GM18873 (cell line): ENCODE results near the gene CYRIA.

Source experiments
- ATAC-seq: cut with Tn5 transposase; IDR thresholded peaks from one replicate; pipeline ENCODE4 v1.9.1; 2021; ENCODE audit warnings: mild to moderate bottlenecking, moderate library complexity, moderate number of reproducible peaks; ENCODE audit not compliant: unreplicated experiment, low FRiP score

The CYRIA gene

GRCh38 chr2:16665748-16666448 is at the start of gene CYRIA:
Gene CYRIA (minus strand): TSS chr2:16665834. CDS start chr2:16588119, 77,715 bp downstream.
- no peak for ATAC-seq

DNA sequence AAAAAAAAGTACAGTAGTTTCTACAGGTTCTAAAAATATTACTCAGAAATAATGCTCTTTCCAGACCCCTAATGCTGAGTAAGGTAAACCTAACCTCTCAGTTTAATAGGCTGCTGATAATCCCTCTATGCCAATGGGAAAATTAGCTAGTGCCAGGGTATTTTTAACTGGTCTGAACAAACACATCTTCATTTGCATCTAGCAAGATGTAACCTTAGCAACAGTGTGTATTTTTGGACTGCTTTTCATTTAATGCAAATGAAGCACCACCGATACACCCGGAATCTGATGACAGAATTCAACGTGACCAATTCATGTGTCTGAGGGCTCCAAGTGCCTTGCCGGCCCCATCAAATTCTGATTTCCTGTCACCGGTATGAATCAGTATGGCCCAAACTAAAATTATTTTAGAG is 47.4 kb upstream of the CYRIA start:
- ATAC-seq: no peak

- no peak for ATAC-seq
Observed at GRCh38 chr2:16709769-16710168, 44.1 kb upstream of the CYRIA start.

GRCh38 chr2:16708173-16708572 is 42.5 kb upstream of the CYRIA start:
- ATAC-seq: no peak

GRCh38 chr2:16707014-16707623 is 41.5 kb upstream of the CYRIA start:
- ATAC-seq: no peak

DNA sequence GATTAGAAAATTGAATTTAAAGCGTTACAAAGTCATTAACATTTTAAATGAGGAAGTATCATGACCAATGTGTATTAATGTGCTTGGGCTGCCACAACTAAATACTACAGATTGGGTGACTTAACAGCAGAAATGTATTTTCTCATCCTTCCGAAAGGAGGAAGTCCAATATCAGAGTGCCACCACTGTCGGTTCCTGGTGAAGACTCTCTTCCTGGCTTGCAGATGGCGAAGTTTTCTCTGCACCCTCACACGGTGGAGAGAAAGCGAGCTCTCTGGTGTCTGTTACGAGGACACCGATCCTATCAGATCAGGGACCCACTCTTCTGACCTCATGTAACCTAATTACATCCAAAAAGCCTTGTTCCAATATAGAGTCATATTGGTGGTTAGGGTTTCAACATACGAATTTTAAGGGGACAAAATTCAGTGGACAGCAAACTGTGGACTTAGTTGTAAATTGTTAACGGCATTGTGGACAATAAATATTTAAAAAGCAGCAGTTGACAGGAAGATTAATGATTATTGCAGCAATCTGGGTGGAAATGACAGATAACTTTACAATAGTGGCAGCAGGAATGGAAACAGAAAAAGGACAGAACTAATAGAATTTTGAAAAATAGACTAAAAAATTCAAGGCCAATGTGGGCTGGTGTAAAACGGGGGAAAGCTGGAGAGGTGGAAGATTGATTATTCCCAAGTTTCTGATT is 35.1 kb upstream of the CYRIA start:
- ATAC-seq: no peak

DNA sequence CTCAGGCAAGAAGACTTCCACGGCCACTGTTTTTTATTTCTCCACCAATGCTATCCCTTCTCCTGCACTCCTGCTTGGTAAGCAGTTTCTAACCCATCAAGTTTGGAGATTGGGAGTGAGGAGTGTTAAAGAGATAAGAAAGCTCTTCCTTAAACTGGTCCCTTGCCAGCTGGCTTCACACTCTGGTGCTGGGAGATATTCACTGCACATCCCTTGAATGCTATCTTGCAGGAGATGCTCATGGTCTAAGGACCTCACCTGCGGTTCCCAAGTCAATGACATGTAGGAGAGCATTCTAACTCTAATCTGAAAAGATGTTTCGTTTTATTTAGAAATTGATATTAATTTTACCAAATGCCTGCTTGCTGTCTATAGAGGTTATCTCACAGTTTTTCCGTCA is 28.2 kb upstream of the CYRIA start:
- ATAC-seq: no peak

GRCh38 chr2:16691261-16691660 is 25.6 kb upstream of the CYRIA start:
- ATAC-seq: no peak

DNA sequence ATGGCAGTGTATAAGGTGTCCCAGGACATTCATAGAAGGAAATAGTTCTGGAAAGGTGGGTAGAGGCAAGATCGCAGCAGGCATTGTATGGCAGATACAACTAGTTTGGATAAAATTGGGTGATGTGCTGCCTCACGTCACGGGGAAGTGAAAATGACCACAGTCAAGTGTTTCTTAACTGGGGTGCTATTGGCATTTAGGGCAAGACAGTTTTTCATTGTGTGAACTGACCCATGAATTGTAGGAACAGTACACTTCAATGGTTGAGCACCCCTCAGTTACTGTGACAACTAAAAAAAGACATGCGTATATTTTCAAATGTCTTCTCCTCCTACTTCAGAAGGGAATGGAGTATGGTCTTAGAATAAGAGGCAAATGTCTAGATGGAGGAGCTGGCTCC is 22.3 kb upstream of the CYRIA start:
- no peak for ATAC-seq

DNA sequence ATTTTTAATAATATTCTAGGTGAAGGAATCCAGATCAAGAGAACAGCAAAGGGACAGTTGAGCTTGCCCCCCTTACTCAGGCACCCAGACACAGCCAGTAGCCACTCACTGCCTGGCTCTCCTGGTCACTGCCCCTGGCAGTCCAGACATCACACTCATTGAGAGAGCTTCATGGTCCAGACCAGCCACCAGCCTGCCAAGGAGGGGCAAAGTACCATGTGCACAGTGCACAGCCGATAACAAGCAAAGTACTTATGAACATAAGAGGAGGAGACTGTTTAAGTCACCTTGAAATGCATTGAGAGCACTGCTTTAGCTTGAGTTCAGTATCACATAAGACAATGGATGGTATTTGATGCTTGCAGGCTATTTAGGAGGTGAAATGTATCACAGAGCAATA is 21.6 kb upstream of the CYRIA start:
- no peak for ATAC-seq

GRCh38 chr2:16686641-16687040 is 21.0 kb upstream of the CYRIA start:
- ATAC-seq: no peak

GRCh38 chr2:16685340-16685715 is 19.7 kb upstream of the CYRIA start:
- ATAC-seq: no peak

DNA sequence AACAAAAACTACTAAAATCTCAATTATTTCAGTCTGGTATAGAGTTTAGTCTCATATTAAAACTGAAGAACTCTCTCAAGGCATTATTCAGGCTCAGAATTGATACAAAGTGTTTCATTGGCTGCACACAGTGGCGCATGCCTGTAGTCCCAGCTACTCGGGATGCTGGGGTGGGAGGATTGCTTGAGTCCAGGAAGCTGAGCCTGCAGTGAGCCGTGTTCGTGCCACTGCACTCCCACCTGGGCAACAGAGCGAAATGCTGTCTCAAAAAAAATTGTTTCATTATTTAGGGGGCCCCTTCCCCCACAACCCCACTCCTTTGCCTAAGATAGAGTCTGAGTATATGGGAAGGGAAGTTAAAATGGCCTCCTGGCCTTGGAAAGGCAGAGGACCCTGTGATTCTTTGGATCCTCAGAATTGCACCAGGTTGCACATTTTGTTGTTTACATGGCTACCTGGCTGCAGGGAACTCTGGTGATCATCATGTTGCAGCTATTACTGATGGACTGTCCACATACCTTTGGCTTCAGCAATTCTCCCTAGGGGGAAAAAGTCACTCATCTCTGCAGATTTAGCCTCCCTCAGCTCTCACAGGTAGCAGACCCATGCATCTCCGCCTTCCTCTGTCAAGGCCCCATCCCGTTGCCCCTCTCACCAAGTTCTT is 19.2 kb upstream of the CYRIA start:
- ATAC-seq: no peak

GRCh38 chr2:16683576-16683975 is 17.9 kb upstream of the CYRIA start:
- no peak for ATAC-seq

DNA sequence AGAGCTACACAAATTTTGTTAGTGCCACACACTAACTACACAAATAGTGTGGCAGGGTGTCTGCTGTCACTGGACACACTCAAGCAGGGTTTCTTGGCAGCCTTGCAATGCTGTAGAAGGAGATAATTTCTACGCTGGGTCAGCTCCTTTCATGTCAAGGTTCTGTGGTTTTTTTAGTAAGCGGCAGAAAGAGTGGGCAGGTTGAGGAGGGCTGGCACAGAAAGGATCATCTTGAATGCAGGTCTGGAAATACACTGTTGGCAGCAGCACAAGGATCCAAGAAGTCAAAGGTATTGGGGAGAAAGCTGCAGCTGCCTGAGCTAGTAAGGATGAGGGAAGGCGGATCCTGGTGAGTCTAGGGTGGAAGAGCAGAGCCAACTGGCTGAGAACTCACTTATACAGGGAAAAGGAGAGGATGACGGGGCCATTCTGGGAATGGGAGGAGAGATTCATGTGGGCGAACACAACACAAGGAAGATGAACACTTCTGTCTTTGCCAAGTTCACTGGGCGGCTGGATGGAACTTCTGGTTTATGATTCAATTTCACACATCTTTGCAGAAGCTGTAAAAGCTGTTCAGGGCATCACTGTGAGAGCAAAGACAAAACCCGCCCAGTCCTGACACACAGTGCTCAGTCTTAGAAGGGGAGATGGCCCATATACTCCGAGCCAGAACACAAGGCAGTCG is 16.9 kb upstream of the CYRIA start:
- no peak for ATAC-seq

DNA sequence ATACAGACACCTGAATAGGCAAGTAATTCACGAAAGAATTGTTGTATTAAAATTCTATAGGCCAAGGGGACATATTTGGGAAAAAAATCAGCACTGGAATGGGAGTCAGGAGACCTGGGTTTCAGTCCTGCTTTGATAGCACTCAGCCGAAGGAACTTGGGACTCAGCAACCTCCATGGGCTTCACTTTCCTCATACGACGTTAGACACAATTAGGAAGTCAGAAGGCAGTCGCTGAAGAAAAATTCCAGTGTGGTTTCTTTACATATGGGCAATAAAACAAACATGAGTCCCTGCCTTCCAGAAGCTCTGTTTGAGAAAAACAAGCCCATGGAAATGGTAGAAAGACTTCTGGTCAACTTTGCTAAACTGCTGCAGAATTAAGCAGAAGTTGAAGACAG is 15.1 kb upstream of the CYRIA start:
- ATAC-seq: no peak

DNA sequence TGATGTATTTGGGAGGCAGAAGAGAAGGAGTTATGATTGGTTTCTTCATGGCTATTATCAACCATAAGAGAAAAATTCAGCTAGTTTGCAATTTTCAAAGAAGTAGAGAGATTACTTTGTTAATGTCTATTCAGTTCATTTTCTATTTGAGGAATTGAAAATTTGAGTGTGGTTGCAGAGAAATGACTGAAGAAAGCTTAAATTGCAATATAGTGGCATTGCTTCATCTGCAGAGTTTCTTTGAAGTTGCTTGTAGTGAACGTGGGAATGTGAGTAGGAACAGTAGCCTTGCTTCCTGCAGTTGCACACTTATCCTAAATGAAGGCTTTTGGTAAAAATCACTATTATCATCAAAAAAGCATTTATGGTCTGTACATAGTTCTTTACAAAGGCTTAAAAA is 14.7 kb upstream of the CYRIA start:
- no peak for ATAC-seq

DNA sequence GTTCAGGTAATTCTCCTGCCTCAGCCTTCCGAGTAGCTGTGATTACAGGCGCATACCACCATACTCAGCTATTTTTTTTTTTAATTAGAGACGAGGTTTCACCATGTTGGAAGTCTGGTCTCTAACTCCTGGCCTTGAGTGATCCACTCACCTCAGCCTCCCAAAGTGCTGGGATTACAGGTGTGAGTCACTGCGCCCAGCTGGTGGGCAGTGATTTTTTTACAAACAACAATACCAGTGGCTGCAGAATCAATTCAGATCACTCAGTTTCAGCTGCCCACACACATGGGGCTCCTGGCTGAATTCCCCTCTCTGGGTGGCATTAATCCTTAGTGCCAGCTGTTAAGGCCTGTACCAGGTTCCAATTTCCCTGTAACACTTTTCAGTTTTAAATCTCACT is 13.3 kb upstream of the CYRIA start:
- no peak for ATAC-seq

GRCh38 chr2:16677875-16678274 is 12.2 kb upstream of the CYRIA start:
- no peak for ATAC-seq

- ATAC-seq: no peak
Observed at GRCh38 chr2:16675781-16676180, 10.1 kb upstream of the CYRIA start.

- ATAC-seq: no peak
Observed at GRCh38 chr2:16674154-16674553, 8.5 kb upstream of the CYRIA start.
